ENCODE measurements around the gene CDH19.

CDH19 gene

GRCh38 chr18:66562279-66562678 is 41.6 kb downstream of the CDH19 start:
- no peaks in the 10 kb centered on the region for H3K27me3 ChIP-seq (ENCODE audit: control insufficient read depth in 1 of 2, insufficient read depth in 2 of 2, low read length in 2 of 2)
- H3K27ac ChIP-seq (ENCODE audit: low read depth, low read length) = no peak overlapping the region
- no peaks in the 10 kb centered on the region for H3K4me1 ChIP-seq (ENCODE audit: insufficient read depth, low read length)
- no peak overlapping the region for H3K4me3 ChIP-seq (ENCODE audit: low read depth in 1 of 2, low read length in 2 of 2)
- H3K36me3 ChIP-seq (ENCODE audit: insufficient read depth, low read length) = no peaks in the 10 kb centered on the region
- no peak overlapping the region for H3K9ac ChIP-seq (ENCODE audit: low read length)
- H3K9me3 ChIP-seq (ENCODE audit: low read length) = no peaks in the 10 kb centered on the region

DNA sequence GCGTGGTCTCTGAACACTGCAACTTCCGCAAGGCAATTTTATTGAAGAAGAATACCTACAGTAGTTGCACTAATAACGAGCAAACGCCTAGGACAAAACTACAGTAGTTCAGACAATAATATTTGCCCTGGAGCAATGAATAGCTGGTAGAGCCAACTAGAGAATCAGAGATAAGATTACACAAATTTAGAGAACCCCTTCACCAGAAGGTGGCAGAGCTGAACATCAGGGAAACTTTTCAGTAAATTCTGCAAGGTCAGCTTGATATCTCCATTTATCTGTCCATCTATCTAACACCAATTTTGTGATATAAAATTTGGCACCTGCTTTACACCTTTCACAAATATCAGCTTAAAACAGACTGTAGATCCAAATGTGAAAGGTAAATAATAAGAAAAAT is 43.8 kb downstream of the CDH19 start:
- Histone ChIP-seq H3K9ac (ENCODE audit: low read length) (no peak overlapping the region), H3K4me3 (ENCODE audit: low read depth in 1 of 2, low read length in 2 of 2) (no peak overlapping the region), H3K9me3 (ENCODE audit: low read length) (no peaks in the 10 kb centered on the region), H3K27ac (ENCODE audit: low read depth, low read length) (no peak overlapping the region), H3K4me1 (ENCODE audit: insufficient read depth, low read length) (no peaks in the 10 kb centered on the region), H3K27me3 (ENCODE audit: control insufficient read depth in 1 of 2, insufficient read depth in 2 of 2, low read length in 2 of 2) (no peaks in the 10 kb centered on the region), H3K36me3 (ENCODE audit: insufficient read depth, low read length) (no peaks in the 10 kb centered on the region)

DNA sequence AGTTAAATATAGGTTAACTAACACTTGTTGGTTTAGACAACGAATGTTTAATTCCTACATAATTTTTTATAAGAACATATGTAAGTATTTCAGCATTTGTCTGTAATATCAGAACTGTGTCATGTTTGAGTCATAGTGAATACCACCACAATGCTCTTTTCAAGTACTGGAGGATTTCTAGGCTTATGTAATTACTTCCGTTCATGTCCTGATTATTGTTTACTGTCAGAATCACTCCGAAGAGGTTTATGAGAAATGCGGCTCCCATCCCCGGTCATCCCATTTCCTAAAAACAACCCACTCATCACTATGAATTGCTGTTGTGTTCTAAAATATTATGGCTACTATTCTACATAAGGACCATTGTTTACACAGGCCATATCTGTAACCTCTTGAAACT is 45.1 kb downstream of the CDH19 start:
- no peak overlapping the region for H3K4me3 ChIP-seq (ENCODE audit: low read depth in 1 of 2, low read length in 2 of 2)
- H3K9ac ChIP-seq (ENCODE audit: low read length) = no peak overlapping the region
- no peak overlapping the region for H3K27ac ChIP-seq (ENCODE audit: low read depth, low read length)
- H3K27me3 ChIP-seq (ENCODE audit: control insufficient read depth in 1 of 2, insufficient read depth in 2 of 2, low read length in 2 of 2) = no peaks in the 10 kb centered on the region
- no peaks in the 10 kb centered on the region for H3K4me1 ChIP-seq (ENCODE audit: insufficient read depth, low read length)
- H3K9me3 ChIP-seq (ENCODE audit: low read length) = no peaks in the 10 kb centered on the region
- H3K36me3 ChIP-seq (ENCODE audit: insufficient read depth, low read length) = no peaks in the 10 kb centered on the region

- Histone ChIP-seq H3K4me3 (ENCODE audit: low read depth in 1 of 2, low read length in 2 of 2) (no peak overlapping the region), H3K9me3 (ENCODE audit: low read length) (no peaks in the 10 kb centered on the region), H3K27me3 (ENCODE audit: control insufficient read depth in 1 of 2, insufficient read depth in 2 of 2, low read length in 2 of 2) (no peaks in the 10 kb centered on the region), H3K9ac (ENCODE audit: low read length) (no peak overlapping the region), H3K4me1 (ENCODE audit: insufficient read depth, low read length) (no peaks in the 10 kb centered on the region), H3K36me3 (ENCODE audit: insufficient read depth, low read length) (no peaks in the 10 kb centered on the region), H3K27ac (ENCODE audit: low read depth, low read length) (no peak overlapping the region)
These were observed 46.8 kb downstream of the CDH19 start for GRCh38 chr18:66557091-66557490.

- Histone ChIP-seq H3K9ac (ENCODE audit: low read length) (no peak overlapping the region), H3K27me3 (ENCODE audit: control insufficient read depth in 1 of 2, insufficient read depth in 2 of 2, low read length in 2 of 2) (no peaks in the 10 kb centered on the region), H3K27ac (ENCODE audit: low read depth, low read length) (no peak overlapping the region), H3K36me3 (ENCODE audit: insufficient read depth, low read length) (no peaks in the 10 kb centered on the region), H3K4me3 (ENCODE audit: low read depth in 1 of 2, low read length in 2 of 2) (no peak overlapping the region), H3K4me1 (ENCODE audit: insufficient read depth, low read length) (no peaks in the 10 kb centered on the region), H3K9me3 (ENCODE audit: low read length) (no peaks in the 10 kb centered on the region)
These were observed 48.3 kb downstream of the CDH19 start for GRCh38 chr18:66555585-66555984.

GRCh38 chr18:66553824-66554223 is 50.1 kb downstream of the CDH19 start:
- no peaks in the 10 kb centered on the region for H3K36me3 ChIP-seq (ENCODE audit: insufficient read depth, low read length)
- H3K4me1 ChIP-seq (ENCODE audit: insufficient read depth, low read length) = no peaks in the 10 kb centered on the region
- no peaks in the 10 kb centered on the region for H3K9me3 ChIP-seq (ENCODE audit: low read length)
- H3K27me3 ChIP-seq (ENCODE audit: control insufficient read depth in 1 of 2, insufficient read depth in 2 of 2, low read length in 2 of 2) = no peaks in the 10 kb centered on the region
- H3K27ac ChIP-seq (ENCODE audit: low read depth, low read length) = no peak overlapping the region
- no peak overlapping the region for H3K4me3 ChIP-seq (ENCODE audit: low read depth in 1 of 2, low read length in 2 of 2)
- no peak overlapping the region for H3K9ac ChIP-seq (ENCODE audit: low read length)

DNA sequence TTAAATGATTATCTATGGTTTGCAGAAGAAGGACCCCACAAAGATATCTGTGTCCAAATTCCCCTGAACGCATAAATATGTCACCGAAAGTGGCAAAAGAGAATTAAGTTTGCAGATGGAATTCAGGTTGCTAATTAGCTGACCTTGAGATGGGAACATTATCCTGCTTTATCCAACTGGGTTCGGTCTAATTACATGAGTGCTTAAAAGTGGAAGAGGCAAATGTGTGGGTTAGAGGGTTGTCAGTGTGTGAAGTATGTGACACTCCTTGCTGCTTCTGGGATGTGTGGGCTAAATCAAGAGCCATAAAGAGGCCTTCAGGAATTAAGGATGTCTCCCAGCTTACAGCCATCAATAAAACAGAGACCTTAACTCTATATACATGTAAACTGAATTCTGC is 53.5 kb downstream of the CDH19 start:
- no peaks in the 10 kb centered on the region for H3K36me3 ChIP-seq (ENCODE audit: insufficient read depth, low read length)
- H3K27ac ChIP-seq (ENCODE audit: low read depth, low read length) = no peak overlapping the region
- no peak overlapping the region for H3K9ac ChIP-seq (ENCODE audit: low read length)
- H3K4me3 ChIP-seq (ENCODE audit: low read depth in 1 of 2, low read length in 2 of 2) = no peak overlapping the region
- H3K27me3 ChIP-seq (ENCODE audit: control insufficient read depth in 1 of 2, insufficient read depth in 2 of 2, low read length in 2 of 2) = no peaks in the 10 kb centered on the region
- H3K4me1 ChIP-seq (ENCODE audit: insufficient read depth, low read length) = no peaks in the 10 kb centered on the region
- no peaks in the 10 kb centered on the region for H3K9me3 ChIP-seq (ENCODE audit: low read length)

DNA sequence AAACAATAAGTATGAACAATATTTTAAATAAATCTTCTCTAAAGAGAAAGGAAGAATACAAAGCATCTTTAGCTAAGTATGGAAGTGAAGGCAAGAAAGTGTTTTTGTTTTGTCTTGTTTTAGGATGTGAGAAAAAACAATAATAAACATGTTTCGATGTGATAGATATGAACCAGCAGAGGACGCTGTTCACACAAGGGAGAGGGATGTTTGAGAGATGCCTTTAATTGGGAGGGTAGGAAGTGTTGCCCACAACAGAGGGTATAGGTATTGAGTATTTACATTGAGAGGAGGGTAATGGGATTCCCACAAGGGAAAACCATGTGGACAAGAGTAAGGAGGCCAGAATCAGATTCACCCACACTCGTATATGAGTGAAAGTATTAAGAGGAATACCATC is 55.1 kb downstream of the CDH19 start:
- no peaks in the 10 kb centered on the region for H3K27me3 ChIP-seq (ENCODE audit: control insufficient read depth in 1 of 2, insufficient read depth in 2 of 2, low read length in 2 of 2)
- no peak overlapping the region for H3K9ac ChIP-seq (ENCODE audit: low read length)
- no peak overlapping the region for H3K4me3 ChIP-seq (ENCODE audit: low read depth in 1 of 2, low read length in 2 of 2)
- no peaks in the 10 kb centered on the region for H3K4me1 ChIP-seq (ENCODE audit: insufficient read depth, low read length)
- no peaks in the 10 kb centered on the region for H3K9me3 ChIP-seq (ENCODE audit: low read length)
- H3K36me3 ChIP-seq (ENCODE audit: insufficient read depth, low read length) = no peaks in the 10 kb centered on the region
- H3K27ac ChIP-seq (ENCODE audit: low read depth, low read length) = no peak overlapping the region

DNA sequence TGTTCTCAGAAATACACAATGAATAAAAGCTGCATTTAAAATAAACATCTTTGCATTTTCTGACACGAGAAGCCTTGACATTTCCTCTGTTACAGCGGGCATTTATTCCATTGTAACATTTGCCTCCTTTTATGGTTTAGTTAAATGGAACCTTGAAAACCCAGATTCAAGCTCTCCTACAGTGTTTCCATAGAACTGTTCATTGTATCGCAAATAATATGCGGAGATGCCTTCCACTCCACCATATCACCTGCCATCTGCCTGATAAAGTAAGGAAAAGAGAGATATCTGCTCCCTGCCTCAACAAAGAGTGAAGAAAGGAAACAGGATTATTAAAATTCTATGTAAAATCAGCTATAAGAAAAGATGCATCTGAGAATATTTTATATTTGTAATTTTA is 69.8 kb downstream of the CDH19 start:
- no peaks in the 10 kb centered on the region for H3K9me3 ChIP-seq (ENCODE audit: low read length)
- H3K4me3 ChIP-seq (ENCODE audit: low read depth in 1 of 2, low read length in 2 of 2) = no peak overlapping the region
- no peaks in the 10 kb centered on the region for H3K27me3 ChIP-seq (ENCODE audit: control insufficient read depth in 1 of 2, insufficient read depth in 2 of 2, low read length in 2 of 2)
- H3K9ac ChIP-seq (ENCODE audit: low read length) = no peak overlapping the region
- no peaks in the 10 kb centered on the region for H3K4me1 ChIP-seq (ENCODE audit: insufficient read depth, low read length)
- H3K27ac ChIP-seq (ENCODE audit: low read depth, low read length) = no peak overlapping the region
- no peaks in the 10 kb centered on the region for H3K36me3 ChIP-seq (ENCODE audit: insufficient read depth, low read length)

DNA sequence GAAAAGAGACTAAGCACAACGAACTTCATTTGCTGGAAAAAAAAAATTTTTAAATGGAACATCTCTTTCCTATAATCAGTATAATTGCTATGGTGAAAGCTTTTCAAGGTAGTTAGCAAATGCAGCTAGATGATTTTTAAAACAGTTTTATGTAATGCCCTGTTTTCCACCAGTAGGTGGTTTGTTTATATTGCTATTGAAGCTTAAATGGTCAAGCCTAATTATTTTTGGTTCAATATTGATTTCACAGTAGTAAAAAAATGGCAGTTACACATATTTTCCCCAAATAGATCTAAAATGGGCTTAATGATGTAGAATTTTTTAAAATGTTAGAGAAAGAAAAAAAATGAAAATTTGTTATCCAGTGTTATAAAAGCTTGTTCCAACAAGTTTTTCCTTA is 70.2 kb downstream of the CDH19 start:
- Histone ChIP-seq H3K27me3 (ENCODE audit: control insufficient read depth in 1 of 2, insufficient read depth in 2 of 2, low read length in 2 of 2) (no peaks in the 10 kb centered on the region), H3K9me3 (ENCODE audit: low read length) (no peaks in the 10 kb centered on the region), H3K36me3 (ENCODE audit: insufficient read depth, low read length) (no peaks in the 10 kb centered on the region), H3K4me1 (ENCODE audit: insufficient read depth, low read length) (no peaks in the 10 kb centered on the region), H3K9ac (ENCODE audit: low read length) (no peak overlapping the region), H3K4me3 (ENCODE audit: low read depth in 1 of 2, low read length in 2 of 2) (no peak overlapping the region), H3K27ac (ENCODE audit: low read depth, low read length) (no peak overlapping the region)

- Histone ChIP-seq H3K4me3 (ENCODE audit: low read depth in 1 of 2, low read length in 2 of 2) (no peak overlapping the region), H3K36me3 (ENCODE audit: insufficient read depth, low read length) (no peaks in the 10 kb centered on the region), H3K9me3 (ENCODE audit: low read length) (no peaks in the 10 kb centered on the region), H3K4me1 (ENCODE audit: insufficient read depth, low read length) (no peaks in the 10 kb centered on the region), H3K9ac (ENCODE audit: low read length) (no peak overlapping the region), H3K27me3 (ENCODE audit: control insufficient read depth in 1 of 2, insufficient read depth in 2 of 2, low read length in 2 of 2) (no peaks in the 10 kb centered on the region), H3K27ac (ENCODE audit: low read depth, low read length) (no peak overlapping the region)
These were observed 80.5 kb downstream of the CDH19 start for GRCh38 chr18:66523219-66523991.

GRCh38 chr18:66513996-66514395 is 89.9 kb downstream of the CDH19 start:
- no peaks in the 10 kb centered on the region for H3K4me1 ChIP-seq (ENCODE audit: insufficient read depth, low read length)
- H3K9ac ChIP-seq (ENCODE audit: low read length) = no peak overlapping the region
- H3K9me3 ChIP-seq (ENCODE audit: low read length) = no peaks in the 10 kb centered on the region
- H3K4me3 ChIP-seq (ENCODE audit: low read depth in 1 of 2, low read length in 2 of 2) = no peak overlapping the region
- H3K36me3 ChIP-seq (ENCODE audit: insufficient read depth, low read length) = no peaks in the 10 kb centered on the region
- no peak overlapping the region for H3K27ac ChIP-seq (ENCODE audit: low read depth, low read length)
- H3K27me3 ChIP-seq (ENCODE audit: control insufficient read depth in 1 of 2, insufficient read depth in 2 of 2, low read length in 2 of 2) = no peaks in the 10 kb centered on the region

Data from muscle layer of colon (tissue), 2 donors.